ENCODE results near the gene SHMT2.

Gene SHMT2

DNA sequence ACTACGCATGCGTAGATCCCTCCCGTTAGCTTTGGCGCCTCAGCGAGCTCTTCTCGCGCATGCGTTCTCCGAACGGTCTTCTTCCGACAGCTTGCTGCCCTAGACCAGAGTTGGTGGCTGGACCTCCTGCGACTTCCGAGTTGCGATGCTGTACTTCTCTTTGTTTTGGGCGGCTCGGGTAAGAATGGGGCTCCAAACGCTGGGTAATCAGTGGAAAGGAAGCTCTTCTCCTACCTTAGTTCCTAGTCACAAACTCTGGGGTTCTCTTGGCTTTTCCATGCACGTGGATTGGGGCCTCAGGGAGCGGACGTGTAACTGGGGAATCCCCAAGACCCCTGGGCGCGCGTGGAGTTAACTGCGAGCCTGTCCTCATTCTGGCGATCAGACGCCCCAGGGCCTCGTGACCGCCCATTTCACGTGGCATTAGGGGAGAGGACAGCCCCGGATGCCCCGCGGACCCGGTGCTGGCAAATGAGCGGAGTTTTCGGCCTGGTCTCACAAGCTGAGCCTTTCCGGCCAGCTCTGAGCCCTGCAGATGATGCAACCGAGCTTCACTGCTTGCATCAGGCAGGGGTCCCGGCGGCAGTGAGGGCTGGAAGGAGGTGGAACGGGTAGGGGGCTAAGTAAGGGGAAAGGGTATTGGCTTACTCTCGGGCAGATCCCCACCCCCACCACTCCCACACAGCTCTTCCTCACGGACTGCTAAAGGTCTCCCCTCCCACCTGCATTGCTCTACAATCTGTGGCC is at the start of gene SHMT2:
TSS of gene SHMT2 (plus strand) at position 78 of the 747 bp plus-strand sequence. CDS start at position 146, 68 bp downstream.
- peak; percentile 94 for DNase-seq

- no peak for DNase-seq
Observed at GRCh38 chr12:57180321-57180989, 49.1 kb upstream of the SHMT2 start.

GRCh38 chr12:57181072-57181471 is 48.4 kb upstream of the SHMT2 start:
- DNase-seq, result no peak

DNA sequence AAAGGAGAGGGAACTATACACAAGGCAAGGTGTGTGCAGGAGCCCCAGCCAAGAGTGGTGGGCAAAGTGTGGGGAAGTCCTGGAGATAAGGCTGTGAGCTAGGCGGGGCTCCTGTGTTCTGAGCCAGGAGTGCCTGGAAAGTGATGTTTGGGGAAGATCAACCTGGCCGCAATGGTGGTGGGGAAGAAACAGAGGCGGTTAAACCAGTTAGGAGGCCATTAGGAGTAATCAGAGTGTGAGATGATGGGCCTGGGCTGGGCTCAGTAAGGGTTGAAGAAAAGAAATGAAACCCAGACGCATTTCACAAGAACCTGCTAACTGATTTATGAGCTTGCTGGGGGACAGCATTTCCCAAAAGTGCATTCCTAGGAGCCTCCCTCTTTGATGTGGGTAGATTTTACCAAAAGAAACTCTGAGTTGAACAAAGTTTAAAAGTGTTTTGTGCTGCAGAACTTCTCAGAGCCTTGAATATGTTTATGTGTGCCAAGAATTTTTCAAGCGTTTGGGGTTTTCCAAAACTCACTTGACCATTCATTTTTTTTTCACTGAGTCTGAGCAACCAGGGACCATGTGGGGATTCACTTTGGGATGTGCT is 47.9 kb upstream of the SHMT2 start:
- DNase-seq, result no peak

- peak; percentile 84 for DNase-seq
Observed at GRCh38 chr12:57182918-57183575, 46.5 kb upstream of the SHMT2 start.

DNA sequence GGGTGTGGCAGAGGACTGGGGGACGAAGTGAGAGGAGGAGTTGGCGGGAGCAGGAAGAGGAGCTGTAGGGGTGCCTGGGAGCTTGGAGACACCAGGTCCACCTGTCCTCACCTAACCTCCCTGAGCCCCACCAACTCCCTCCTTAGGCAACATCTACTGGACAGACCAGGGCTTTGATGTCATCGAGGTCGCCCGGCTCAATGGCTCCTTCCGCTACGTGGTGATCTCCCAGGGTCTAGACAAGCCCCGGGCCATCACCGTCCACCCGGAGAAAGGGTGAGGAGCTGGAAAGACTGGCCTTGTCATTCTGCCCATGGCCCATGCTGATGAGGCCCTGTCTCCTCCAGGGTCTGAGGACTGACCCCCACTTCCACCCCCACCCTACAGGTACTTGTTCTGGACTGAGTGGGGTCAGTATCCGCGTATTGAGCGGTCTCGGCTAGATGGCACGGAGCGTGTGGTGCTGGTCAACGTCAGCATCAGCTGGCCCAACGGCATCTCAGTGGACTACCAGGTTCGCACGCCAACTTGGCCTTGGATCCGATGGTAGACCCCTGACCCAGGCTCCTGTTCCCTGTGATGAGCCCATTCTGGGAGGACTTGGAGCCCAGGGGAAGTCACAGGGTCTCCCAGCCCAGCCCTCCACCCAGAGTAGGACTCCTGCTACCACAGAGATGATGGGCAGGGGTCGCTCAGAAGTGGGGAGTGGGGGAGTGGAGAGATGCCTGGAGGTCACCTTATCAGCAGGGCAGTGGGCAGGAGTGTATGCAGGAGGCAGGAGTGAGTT is 45.4 kb upstream of the SHMT2 start:
- no peak for DNase-seq

- DNase-seq, result no peak
Observed at GRCh38 chr12:57185403-57185802, 44.1 kb upstream of the SHMT2 start.

- no peak for DNase-seq
Observed at GRCh38 chr12:57185906-57186508, 43.5 kb upstream of the SHMT2 start.

- DNase-seq, result no peak
Observed at GRCh38 chr12:57187222-57188089, 42.1 kb upstream of the SHMT2 start.

DNA sequence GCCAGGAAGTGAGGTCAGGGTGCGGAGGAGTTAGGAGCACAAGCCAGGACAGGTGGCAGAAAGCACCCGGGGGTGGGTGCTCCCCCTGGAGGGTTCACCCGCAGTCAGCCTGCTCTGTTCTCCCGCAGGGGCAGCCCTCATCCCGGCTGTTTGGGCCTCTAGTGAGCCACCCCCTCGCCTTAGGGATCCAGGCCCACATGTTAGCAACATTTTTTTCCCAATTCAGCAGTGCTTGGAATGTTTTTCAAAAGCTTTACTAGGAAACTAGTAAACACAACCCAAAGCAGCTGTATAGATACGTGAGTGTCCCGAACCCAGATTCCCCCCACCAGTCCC is 41.5 kb upstream of the SHMT2 start:
- no peak for DNase-seq

DNA sequence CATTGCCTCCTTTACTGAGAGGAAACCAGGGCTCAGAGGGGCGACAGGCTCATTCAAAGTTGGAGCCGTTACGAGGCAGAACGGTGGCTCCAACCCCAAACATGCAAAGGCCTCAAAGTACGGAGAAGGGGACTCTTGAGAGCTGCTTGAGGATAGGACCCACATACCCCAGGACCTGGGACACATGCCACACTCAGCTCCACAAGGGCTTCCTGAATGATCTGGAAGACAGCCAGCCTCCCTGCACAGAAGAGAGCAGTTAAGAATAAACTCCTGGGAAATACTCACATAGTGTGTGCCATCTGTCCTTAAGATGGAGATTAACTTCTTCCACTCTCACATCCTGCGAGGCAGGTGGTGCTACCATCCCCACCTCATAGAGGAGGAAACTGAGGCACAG is 39.5 kb upstream of the SHMT2 start:
- no peak for DNase-seq

DNA sequence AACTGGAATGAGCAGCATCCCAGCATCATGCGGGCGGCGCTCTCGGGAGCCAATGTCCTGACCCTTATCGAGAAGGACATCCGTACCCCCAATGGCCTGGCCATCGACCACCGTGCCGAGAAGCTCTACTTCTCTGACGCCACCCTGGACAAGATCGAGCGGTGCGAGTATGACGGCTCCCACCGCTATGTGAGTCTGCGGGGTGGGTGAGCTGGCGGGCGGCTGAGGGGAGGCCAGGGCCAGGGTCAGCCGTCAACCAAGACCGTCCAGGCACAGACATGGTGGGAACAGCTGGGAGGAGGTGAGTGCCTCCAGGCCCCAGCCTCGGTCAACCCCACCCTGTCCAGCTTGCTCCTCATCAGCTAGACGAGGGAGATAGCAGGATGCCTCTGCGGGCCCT is 38.7 kb upstream of the SHMT2 start:
- DNase-seq, result no peak

GRCh38 chr12:57191410-57191809 is 38.1 kb upstream of the SHMT2 start:
- DNase-seq, result no peak

DNA sequence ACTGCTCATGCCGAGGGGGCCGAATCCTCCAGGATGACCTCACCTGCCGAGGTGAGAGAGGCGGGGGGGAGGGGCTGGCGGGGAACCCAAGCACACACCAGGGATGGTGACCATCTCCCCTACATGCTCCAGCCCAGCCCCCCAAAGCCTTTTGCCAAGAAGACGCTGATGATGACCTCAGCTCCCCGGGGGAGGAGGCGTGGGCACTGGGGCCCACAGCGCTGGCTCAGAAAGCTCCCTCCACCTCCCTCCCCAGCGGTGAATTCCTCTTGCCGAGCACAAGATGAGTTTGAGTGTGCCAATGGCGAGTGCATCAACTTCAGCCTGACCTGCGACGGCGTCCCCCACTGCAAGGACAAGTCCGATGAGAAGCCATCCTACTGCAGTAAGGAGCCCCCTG is 36.6 kb upstream of the SHMT2 start:
- no peak for DNase-seq

GRCh38 chr12:57193706-57194245 is 35.7 kb upstream of the SHMT2 start:
- no peak for DNase-seq

DNA sequence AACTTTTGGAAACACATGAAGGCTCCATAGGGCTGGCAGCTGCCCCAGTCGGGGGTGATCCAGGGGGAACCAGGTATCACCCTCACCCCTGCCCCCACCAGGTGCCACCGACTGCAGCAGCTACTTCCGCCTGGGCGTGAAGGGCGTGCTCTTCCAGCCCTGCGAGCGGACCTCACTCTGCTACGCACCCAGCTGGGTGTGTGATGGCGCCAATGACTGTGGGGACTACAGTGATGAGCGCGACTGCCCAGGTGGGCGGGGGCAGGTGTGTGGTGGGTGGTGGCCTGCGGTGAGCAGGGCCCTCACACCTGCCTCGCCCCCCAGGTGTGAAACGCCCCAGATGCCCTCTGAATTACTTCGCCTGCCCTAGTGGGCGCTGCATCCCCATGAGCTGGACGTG is 35.3 kb upstream of the SHMT2 start:
- no peak for DNase-seq

DNA sequence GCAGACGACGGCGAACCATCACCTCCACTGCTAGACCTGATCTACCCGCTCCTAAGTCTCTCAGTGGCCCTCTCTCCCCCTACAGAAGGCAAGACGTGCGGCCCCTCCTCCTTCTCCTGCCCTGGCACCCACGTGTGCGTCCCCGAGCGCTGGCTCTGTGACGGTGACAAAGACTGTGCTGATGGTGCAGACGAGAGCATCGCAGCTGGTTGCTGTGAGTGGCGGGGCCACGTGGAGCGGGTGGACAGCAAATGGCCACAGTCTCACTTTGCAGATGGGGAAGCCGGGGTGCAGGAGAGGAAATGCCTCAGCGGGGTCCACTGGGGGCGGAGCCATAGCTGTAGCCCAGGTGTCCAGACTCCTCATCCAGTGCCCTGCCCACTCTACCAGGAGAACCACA is 34.3 kb upstream of the SHMT2 start:
- DNase-seq, result no peak

DNA sequence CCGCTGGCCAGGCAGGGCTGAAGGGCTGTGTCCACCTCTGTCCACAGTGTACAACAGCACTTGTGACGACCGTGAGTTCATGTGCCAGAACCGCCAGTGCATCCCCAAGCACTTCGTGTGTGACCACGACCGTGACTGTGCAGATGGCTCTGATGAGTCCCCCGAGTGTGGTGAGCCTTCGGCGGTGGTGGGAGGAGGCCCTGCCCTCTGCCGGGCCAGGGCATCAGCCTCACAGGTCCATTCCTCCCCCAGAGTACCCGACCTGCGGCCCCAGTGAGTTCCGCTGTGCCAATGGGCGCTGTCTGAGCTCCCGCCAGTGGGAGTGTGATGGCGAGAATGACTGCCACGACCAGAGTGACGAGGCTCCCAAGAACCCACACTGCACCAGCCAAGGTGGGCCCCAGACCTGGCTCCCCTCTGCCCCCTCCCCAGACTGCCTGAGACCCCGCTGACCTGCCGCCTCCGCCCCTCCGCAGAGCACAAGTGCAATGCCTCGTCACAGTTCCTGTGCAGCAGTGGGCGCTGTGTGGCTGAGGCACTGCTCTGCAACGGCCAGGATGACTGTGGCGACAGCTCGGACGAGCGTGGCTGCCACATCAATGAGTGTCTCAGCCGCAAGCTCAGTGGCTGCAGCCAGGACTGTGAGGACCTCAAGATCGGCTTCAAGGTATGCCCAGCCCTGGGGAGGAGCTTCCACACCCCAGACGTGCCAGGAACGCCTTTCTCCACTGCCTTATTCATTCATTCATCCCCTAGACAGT is 33.7 kb upstream of the SHMT2 start:
- DNase-seq, result no peak

DNA sequence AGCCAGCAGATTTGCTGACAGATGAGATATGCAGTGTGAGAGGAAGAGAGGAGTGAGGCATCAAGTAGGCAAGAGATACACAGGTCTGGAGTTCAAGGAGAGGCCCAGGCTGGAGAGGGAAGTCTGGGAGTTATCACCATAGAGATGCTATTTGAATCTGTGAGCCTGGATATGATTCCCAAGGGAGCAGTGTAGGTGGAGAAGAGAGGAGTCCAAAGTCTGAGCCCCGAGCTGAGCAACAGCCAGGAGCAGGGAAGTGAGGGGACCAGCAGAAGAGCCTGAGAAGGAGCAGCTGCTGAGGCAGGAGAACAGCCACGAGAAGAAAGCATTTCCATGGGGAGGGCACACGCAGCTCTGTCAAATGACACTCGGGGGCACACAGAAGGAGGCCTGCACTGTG is 33.1 kb upstream of the SHMT2 start:
- no peak for DNase-seq

- DNase-seq, result no peak
Observed at GRCh38 chr12:57196956-57197355, 32.6 kb upstream of the SHMT2 start.

- no peak for DNase-seq
Observed at GRCh38 chr12:57198329-57198728, 31.2 kb upstream of the SHMT2 start.
